Stimulated activated naive CD8-positive, alpha-beta T cell treated with anti-CD3 and anti-CD28 coated beads, Interleukin-15, Interleukin-2, amounts not matched to agents 100 ng/mL and 50 ng/mL, for 24 hours (primary cell): Measurements from ENCODE around the gene SMC3.
"Not testable (repeated sequence)": the region's sequence is repeated elsewhere in the genome, so short reads cannot be mapped to it uniquely, and the experiment has no call there.

Experiments used
- H3K27ac Mint-ChIP-seq: one replicate; pipeline ENCODE4 v1.8.0; 2021; ENCODE audit warnings: mild to moderate bottlenecking, mixed read lengths
- H3K27me3 Mint-ChIP-seq: one replicate; pipeline ENCODE4 v1.8.0; 2021; ENCODE audit warnings: mixed read lengths
- H3K36me3 Mint-ChIP-seq: one replicate; pipeline ENCODE4 v1.8.0; 2021; ENCODE audit warnings: low read depth, mixed read lengths
- H3K4me1 Mint-ChIP-seq: one replicate; pipeline ENCODE4 v1.8.0; 2021; ENCODE audit warnings: low read depth, mixed read lengths
- H3K4me3 Mint-ChIP-seq: one replicate; pipeline ENCODE4 v1.8.0; 2021; ENCODE audit warnings: mild to moderate bottlenecking, mixed read lengths
- H3K9me3 Mint-ChIP-seq: one replicate; pipeline ENCODE4 v1.8.0; 2021; ENCODE audit warnings: mixed read lengths

SMC3 gene

DNA sequence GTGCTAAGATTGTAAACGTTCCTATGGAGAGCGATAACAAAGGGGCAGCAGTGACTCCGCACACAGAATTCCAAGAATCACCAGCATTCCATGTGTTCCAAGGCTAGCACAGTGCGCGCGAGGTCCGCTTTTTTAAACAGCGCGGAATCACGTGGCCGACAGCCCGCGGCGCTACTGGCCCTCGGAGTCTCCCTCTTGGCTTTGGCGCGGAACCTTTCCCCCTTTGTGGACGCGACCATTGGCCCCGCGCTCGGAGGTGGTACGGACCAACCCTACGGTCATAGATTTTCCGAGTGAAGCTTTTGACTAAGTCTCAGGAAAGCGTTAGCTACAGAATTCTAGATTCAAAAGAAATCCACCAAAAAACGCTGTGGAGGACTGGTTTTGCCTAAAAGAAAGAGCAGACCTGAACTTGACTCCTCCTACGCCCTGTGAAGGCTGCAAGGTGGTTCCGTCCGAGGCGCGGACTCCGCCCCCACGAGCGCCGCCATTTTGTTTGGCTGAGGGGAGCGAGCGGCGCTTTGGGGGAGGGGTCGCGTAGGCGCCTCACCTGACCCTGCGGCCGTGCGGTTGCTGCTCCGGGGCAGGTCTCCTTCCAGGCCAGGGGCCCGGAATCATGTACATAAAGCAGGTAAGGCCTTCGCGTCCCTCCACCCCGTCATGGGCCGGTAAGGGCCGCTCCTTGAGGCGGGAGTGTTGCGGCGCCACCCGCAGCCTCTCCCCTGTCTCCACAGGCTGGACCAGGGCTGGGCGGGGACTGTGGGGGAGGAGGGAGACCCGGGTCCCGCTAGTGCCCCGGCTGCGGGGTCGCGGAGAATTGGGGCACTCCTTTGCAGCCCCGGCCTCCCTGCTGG lies at the start of gene SMC3:
TSS of gene SMC3 (plus strand) at position 495 of the 854 bp plus-strand sequence. CDS start at position 617, 122 bp downstream.
- H3K36me3 Mint-ChIP-seq = peaks cover 28% of the 10 kb centered on the region
- peak within 1 kb of the TSS; percentile 99 for H3K27ac Mint-ChIP-seq
- peaks cover 48% of the 10 kb centered on the region for H3K4me1 Mint-ChIP-seq
- no peaks in the 10 kb centered on the region for H3K9me3 Mint-ChIP-seq
- peak within 1 kb of the TSS; percentile 96 for H3K4me3 Mint-ChIP-seq
- peaks cover 12% of the 10 kb centered on the region for H3K27me3 Mint-ChIP-seq

DNA sequence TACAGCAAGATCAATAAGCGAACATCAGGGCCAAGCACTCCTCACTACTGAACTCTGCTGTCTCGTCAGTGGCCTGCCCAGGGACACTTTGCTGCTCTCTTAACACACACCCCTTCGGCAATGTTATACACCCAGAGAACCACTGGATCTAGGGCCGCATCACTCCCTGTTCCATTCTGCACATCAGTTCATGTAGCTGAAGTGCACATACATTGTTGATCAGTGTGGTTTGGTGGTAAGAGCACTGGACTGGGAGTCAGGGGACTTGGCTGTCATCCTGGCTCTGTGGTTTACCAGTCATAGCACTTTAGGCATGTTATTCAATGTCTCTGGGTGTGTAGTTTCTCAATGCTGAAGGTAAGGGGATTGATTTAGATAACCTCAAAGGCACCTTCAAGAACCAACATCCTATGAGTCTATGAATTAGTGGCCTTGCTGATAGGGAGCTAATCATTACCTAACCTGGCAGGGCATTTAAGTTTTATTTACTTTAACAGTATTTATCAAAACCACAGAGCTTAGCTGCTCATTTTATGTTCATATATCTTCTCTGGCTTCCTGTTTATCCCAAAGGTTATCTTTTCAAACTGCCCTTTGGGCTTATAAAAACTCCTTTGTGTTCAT lies 45.0 kb upstream of the SMC3 start:
- Mint-ChIP-seq H3K4me1 (peaks cover 45% of the 10 kb centered on the region), H3K9me3 (no peaks in the 10 kb centered on the region), H3K27me3 (no peaks in the 10 kb centered on the region), H3K4me3 (no peak overlapping the region), H3K36me3 (peaks cover 3% of the 10 kb centered on the region), H3K27ac (no peak overlapping the region)

DNA sequence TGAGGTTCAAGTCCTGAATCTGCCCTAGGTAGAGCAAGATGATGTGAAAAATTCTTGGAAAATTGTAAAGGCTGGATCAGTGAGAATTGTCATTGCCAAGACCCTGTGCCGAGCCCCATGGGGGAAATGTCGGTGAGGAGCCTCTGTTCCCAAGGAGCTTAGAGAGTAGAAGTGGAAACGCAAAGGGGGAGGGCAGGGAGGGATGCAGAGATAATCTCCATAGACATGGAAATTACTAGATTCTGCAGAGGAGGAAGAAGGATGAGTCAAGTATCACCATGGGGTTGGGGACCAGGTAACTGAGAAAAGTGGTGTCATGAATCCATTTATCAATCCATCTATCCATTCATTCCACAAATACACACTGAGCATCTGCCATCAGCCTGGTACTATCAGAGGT lies 43.8 kb upstream of the SMC3 start:
- H3K27me3 Mint-ChIP-seq = no peaks in the 10 kb centered on the region
- H3K36me3 Mint-ChIP-seq = peaks cover 3% of the 10 kb centered on the region
- no peak overlapping the region for H3K4me3 Mint-ChIP-seq
- peaks cover 58% of the 10 kb centered on the region for H3K4me1 Mint-ChIP-seq
- H3K9me3 Mint-ChIP-seq = no peaks in the 10 kb centered on the region
- H3K27ac Mint-ChIP-seq = no peak overlapping the region

DNA sequence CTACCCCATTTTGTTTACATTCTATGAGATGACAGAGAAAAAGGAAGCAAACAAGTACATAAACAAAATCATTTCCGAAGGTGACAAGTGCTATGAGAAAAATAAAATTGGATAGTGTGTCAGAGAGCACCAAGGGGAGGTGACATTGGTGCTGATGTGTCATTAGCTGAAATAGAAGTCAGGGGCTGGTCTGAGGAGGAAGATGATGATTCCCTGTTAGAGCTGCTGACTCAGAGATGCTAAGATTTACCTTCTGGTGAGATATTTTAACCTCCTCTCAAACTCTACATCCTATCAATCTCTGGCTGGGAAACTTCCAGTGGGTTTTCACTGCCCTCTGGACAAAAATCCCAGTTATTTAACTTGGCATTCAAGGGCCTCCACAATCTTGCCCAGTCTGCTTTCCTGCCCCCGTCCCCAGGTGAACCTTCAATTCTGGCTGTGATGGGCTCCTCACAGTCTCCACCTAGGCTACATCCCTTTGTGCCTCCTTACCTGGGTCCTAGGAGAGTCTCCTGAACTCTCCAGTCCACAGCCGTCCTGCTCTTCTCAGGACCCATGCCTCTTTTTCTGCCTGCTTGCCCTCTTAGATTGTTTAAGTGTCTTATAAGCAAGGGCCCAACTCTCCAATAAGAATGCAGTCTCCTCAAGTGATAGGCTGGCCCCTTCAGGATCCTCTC lies 43.2 kb upstream of the SMC3 start:
- peaks cover 3% of the 10 kb centered on the region for H3K36me3 Mint-ChIP-seq
- H3K4me3 Mint-ChIP-seq = no peak overlapping the region
- no peaks in the 10 kb centered on the region for H3K27me3 Mint-ChIP-seq
- H3K4me1 Mint-ChIP-seq = peaks cover 63% of the 10 kb centered on the region
- no peaks in the 10 kb centered on the region for H3K9me3 Mint-ChIP-seq
- no peak overlapping the region for H3K27ac Mint-ChIP-seq

DNA sequence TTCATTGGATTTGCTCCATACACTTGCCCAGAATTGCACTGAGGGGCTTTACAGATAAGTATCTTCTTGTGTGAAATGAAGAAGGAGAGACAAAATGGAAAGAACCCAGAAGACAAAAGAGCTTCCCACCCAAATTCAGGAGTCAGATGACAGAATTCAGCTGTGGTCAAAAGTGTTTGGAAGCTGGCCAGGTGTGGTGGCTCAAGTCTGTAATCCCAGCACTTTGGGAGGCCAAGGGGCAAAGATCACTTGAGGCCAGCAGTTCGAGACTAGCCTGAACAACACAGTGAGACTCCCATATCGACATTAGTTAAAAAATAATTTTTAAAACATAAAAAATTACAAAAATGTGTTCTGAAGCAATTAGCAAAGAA lies 42.6 kb upstream of the SMC3 start:
- no peaks in the 10 kb centered on the region for H3K27me3 Mint-ChIP-seq
- H3K36me3 Mint-ChIP-seq = peaks cover 3% of the 10 kb centered on the region
- peaks cover 69% of the 10 kb centered on the region for H3K4me1 Mint-ChIP-seq
- H3K27ac Mint-ChIP-seq = no peak overlapping the region
- no peaks in the 10 kb centered on the region for H3K9me3 Mint-ChIP-seq
- no peak overlapping the region for H3K4me3 Mint-ChIP-seq

DNA sequence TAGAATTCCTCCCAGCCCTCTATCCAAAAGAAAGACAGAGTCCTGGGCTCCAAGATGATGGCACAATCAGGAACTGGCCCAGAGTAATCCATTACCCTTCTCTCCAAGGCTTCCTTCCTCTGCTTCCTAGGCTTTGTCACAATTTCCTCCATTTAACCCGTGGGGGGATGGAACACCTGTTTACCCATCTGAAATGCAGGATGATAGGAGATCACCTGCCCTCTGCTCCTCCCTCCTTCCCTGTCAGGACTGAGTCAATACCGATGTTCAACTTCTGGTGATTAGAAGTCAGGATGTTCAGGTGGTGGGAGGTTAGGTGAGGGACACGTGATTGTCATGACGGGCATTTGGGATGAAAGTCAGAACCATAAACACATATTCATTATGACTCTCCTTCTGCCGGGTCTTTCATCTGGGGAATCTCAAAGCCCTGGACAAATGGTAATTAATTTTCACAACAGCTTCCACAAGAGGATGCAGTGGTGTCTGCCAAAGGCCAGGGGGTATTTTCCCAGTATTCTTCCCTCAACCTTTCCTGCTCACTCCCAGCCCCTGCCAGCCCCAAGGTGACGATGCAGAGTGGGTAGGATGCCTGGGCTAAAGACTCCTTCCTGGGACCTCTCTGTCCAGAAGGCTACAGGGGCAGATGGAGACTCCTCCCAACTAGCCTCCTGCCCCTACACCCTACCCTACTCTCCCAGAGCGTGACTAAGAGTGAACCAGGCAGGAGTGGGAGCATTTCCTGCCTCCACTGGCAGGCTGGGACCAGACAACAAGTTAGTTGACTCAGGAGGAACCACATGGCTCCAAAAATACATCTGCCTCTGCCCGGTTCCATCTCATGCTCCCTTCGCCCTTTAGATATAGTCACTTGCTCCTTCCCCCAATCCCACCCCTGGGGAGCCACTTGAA lies 41.9 kb upstream of the SMC3 start:
- Mint-ChIP-seq H3K36me3 (no peaks in the 10 kb centered on the region), H3K4me3 (no peak overlapping the region), H3K9me3 (no peaks in the 10 kb centered on the region), H3K27ac (peak overlapping the region; percentile 63), H3K27me3 (no peaks in the 10 kb centered on the region), H3K4me1 (peaks cover 72% of the 10 kb centered on the region)

DNA sequence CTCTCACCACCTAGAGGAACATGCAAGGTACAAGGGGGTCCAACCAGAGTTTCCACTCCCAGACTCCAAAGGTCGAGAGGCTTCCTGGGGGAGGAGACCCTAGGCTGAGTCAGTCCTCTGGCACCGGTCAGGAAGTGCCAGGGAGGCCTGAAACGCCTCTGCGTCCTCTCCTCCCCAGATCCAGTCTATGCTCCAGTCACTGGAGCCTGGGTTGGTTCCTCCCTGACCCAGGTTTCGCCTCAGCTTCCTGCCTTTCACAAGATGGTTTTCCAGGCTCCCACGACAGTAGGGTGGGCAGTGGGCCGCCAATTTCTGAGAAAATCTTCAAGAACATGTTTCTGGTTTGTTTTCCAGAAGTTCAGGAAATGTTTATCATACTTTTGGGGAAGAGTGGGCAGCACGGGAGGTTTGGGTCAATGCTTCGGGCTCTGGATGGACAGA lies 39.7 kb upstream of the SMC3 start:
- peak overlapping the region; percentile 18 for H3K4me3 Mint-ChIP-seq
- no peaks in the 10 kb centered on the region for H3K36me3 Mint-ChIP-seq
- H3K4me1 Mint-ChIP-seq = peaks cover 68% of the 10 kb centered on the region
- H3K27me3 Mint-ChIP-seq = no peaks in the 10 kb centered on the region
- no peaks in the 10 kb centered on the region for H3K9me3 Mint-ChIP-seq
- peak overlapping the region; percentile 80 for H3K27ac Mint-ChIP-seq

DNA sequence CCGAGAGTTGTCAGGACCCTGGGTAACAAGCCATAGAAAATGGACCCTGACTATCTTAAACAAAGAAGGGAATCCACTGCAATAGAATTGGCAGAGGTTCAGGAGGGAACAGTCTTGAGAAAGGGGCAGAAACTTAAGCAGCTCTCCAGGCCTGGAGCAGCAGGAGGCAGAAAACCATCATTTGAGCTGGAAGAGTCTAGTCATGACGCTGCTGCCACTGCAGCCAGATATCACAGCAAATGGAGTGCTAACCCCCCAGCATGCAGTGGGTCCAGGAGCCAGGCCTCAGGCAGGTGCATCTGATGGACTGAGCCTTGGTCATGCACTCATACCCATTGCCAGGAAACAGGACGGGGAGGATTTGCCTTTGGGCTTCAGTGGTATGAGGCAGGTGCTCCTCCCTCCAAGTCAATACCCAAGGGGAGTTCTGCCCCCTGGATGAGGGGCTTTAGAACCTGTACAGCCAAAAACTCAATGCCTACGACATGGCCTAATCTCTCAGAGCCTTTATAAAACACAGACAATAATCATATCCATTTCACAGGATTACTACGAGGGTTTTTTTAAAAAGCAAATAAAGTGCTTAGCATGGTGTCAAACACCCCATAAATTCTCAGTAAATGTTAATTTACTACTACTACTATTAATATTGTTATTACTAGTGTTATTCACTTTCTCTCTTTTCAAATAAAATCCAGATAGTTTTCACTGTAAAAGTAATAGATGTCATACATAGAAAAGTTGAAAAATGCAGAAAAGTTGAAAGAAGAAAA lies 39.1 kb upstream of the SMC3 start:
- Mint-ChIP-seq H3K36me3 (no peaks in the 10 kb centered on the region), H3K27ac (peak overlapping the region; percentile 87), H3K4me1 (peaks cover 71% of the 10 kb centered on the region), H3K4me3 (peak overlapping the region; percentile 20), H3K9me3 (no peaks in the 10 kb centered on the region), H3K27me3 (no peaks in the 10 kb centered on the region)

DNA sequence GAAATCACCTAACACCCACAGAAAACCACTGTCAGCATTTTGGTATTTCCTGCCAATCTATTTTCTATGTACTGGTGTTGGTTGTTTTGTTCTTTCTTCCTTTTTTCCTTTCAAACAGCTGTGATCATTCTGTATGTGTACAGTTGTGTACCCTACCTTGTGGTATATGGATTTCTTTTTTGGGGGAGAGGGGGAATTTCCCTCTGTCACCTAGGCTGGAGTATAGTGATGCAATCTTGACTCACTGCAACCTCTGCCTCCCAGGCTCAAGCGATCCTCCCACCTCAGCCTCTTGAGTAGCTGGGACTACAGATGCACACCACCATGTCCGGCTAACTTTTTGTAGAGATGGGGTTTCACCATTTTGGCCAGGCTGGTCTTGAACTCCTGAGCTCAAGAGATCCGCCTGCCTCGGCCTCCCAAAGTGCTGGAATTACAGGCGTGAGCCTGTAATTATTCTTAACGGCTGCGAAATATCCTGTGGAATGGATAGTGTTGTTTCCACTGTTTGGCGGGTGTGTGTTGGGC lies 38.4 kb upstream of the SMC3 start:
- H3K4me3 Mint-ChIP-seq = peak overlapping the region; percentile 56
- not testable (repeated sequence) for H3K27me3 Mint-ChIP-seq, H3K9me3 Mint-ChIP-seq, H3K36me3 Mint-ChIP-seq
- H3K27ac Mint-ChIP-seq = peak overlapping the region; percentile 87
- H3K4me1 Mint-ChIP-seq = peaks cover 65% of the 10 kb centered on the region

DNA sequence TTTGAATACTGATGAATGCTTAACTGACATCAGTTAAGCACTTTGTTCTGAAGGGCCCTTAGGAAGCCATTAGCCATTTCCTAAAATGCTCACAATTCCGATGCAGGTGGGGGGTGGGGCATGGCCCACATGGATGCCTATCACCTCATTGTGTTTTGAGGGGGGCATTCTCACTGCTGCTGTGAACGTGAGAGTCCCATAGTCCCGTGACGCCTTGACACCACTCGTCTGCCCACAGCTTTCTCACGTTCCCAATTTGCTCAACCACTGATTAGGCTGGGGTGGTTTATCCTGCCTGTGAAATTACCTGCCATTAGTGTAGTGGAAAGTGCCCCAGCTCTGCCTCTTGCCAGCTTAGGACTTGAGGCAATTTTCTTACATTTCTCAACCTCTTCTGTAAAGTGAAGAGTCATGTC lies 37.9 kb upstream of the SMC3 start:
- Mint-ChIP-seq H3K36me3 (no peaks in the 10 kb centered on the region), H3K4me1 (peaks cover 64% of the 10 kb centered on the region), H3K27ac (peak overlapping the region; percentile 87), H3K9me3 (no peaks in the 10 kb centered on the region), H3K27me3 (no peaks in the 10 kb centered on the region), H3K4me3 (peak overlapping the region; percentile 64)

DNA sequence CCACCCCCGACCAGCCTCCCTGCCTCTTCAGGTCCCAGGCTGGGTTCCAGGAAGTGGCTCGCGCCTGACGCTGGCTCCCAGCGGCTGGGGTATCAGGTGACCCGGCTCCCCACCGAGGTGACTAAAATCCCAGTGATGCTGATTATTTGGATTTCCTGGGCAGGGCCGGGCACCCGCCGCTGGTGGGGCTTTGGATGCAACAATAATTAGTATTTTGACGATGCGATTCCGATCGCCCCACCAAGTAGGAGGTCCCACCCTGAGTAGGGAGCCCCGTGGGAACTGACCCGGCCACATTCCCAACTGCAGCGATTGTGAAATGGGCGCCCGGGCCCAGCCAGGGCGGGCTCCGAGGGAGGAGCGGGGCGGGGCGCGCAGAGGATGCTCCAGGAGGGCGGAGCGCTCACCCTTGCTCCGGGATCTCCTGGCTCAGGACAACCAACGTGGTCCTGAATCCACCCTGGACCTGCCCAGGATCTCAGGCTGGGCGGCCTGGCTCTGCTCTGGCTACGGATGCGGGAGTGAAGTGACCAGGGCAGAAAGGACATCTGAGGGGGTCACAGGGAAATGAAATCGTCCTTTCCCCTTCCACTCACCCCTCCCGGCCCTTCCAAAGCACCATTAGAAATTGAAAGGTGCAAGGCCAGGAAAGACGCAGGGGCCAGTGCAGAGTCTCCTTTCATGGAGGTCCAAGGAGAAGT lies 37.2 kb upstream of the SMC3 start:
- no peak overlapping the region for H3K27ac Mint-ChIP-seq
- H3K27me3 Mint-ChIP-seq = no peaks in the 10 kb centered on the region
- no peaks in the 10 kb centered on the region for H3K9me3 Mint-ChIP-seq
- H3K4me3 Mint-ChIP-seq = no peak overlapping the region
- no peaks in the 10 kb centered on the region for H3K36me3 Mint-ChIP-seq
- peaks cover 68% of the 10 kb centered on the region for H3K4me1 Mint-ChIP-seq

DNA sequence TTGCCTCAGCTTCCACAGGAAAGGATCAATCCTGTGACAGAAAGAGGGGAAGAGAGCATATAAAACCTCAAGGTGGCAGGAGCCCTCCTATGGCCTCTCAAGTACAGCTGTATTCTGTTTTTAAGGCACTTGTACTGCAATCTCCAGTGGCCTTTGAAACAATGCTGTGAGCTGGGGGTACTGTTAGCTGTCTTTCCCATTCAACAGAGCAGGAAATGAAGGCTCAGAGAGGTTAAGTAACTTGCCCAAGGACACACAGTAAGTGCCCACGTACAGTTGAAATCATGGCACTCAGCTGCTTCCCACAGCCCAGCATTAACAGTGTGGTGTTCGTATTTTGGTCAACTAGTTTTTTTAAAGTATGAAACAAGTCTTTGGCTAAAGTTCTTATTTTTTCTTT lies 35.8 kb upstream of the SMC3 start:
- no peaks in the 10 kb centered on the region for H3K27me3 Mint-ChIP-seq
- H3K36me3 Mint-ChIP-seq = no peaks in the 10 kb centered on the region
- peaks cover 69% of the 10 kb centered on the region for H3K4me1 Mint-ChIP-seq
- H3K9me3 Mint-ChIP-seq = no peaks in the 10 kb centered on the region
- H3K4me3 Mint-ChIP-seq = no peak overlapping the region
- no peak overlapping the region for H3K27ac Mint-ChIP-seq

DNA sequence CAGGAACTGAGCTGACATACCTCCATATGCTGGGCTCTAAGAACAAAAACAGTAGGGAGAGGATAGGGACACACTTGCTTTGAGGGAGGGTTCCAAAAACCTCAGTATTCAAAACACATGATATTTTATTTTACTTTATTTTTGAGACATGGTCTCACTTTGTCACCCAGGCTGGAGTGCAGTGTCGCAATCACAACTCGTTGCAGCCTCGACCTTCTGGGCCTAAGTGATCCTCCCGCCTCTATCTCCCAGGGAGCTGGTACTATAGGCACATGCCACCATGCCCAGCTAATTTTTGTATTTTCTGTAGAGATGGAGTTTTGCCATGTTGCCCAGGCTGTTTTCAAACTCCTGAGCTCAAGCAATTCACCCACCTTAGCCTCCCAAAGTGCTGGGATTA lies 34.9 kb upstream of the SMC3 start:
- H3K4me3 Mint-ChIP-seq, H3K9me3 Mint-ChIP-seq, H3K27me3 Mint-ChIP-seq, H3K27ac Mint-ChIP-seq, H3K36me3 Mint-ChIP-seq: not testable (repeated sequence)
- peaks cover 71% of the 10 kb centered on the region for H3K4me1 Mint-ChIP-seq
